Mesenchymal stem cell (in vitro differentiated cells and primary cell): ENCODE data around the gene AXIN1.

Experiments
- DNase-seq: peaks from one replicate; pipeline ENCODE4 v3.0.0-alpha.2; 2013
- H2AFZ ChIP-seq: one replicate; pipeline ENCODE4 v1.6.1; 2013; ENCODE audit warnings: low read depth, mild to moderate bottlenecking, control low read depth, inconsistent platforms, low read length, moderate library complexity
- H2AK5ac ChIP-seq: 2 replicates; pipeline ENCODE4 v1.6.1; 2013; ENCODE audit warnings: low read length, moderate library complexity, mild to moderate bottlenecking, inconsistent platforms; ENCODE audit not compliant: severe bottlenecking
- H2BK120ac ChIP-seq: one replicate; pipeline ENCODE4 v1.6.1; 2013; ENCODE audit warnings: low read depth, mild to moderate bottlenecking, inconsistent platforms, low read length, moderate library complexity
- H2BK12ac ChIP-seq, 2 experiments: one replicate each; pipeline ENCODE4 v1.6.1; 2013; ENCODE audit warnings: inconsistent platforms in 2 of 2, low read length in 2 of 2, mild to moderate bottlenecking in 2 of 2, moderate library complexity in 2 of 2, control low read depth in 1 of 2
- H2BK15ac ChIP-seq: one replicate; pipeline ENCODE4 v1.6.1; 2013; ENCODE audit warnings: mild to moderate bottlenecking, low read depth, inconsistent platforms; ENCODE audit not compliant: poor library complexity, severe bottlenecking
- H2BK5ac ChIP-seq: 2 replicates; pipeline ENCODE4 v1.6.1; 2013; ENCODE audit warnings: low read depth, mild to moderate bottlenecking, low read length, control low read depth, inconsistent platforms; ENCODE audit not compliant: poor library complexity, severe bottlenecking
- H3K14ac ChIP-seq, 2 experiments: one replicate each; pipeline ENCODE4 v1.6.1; 2013; ENCODE audit warnings: inconsistent platforms in 2 of 2, low read length in 2 of 2, control low read depth in 1 of 2, mild to moderate bottlenecking in 1 of 2, moderate library complexity in 1 of 2
- H3K18ac ChIP-seq, 2 experiments: one replicate each; pipeline ENCODE4 v1.6.1; 2013; ENCODE audit warnings: inconsistent platforms in 2 of 2, low read length in 2 of 2, control low read depth in 1 of 2, low read depth in 1 of 2, mild to moderate bottlenecking in 1 of 2
- H3K23ac ChIP-seq, 2 experiments: one replicate each; pipeline ENCODE4 v1.6.1; 2013; ENCODE audit warnings: inconsistent platforms in 2 of 2, low read length in 2 of 2, mild to moderate bottlenecking in 2 of 2, moderate library complexity in 2 of 2, control low read depth in 1 of 2
- H3K27ac ChIP-seq: 2 replicates; pipeline ENCODE4 v1.5.1; 2013; ENCODE audit warnings: mild to moderate bottlenecking, moderate library complexity, low read length, control low read depth, inconsistent platforms; ENCODE audit not compliant: poor library complexity, severe bottlenecking
- H3K27me3 ChIP-seq, 2 experiments: 2 replicates each; pipeline versions ENCODE4 v1.6.1 to v1.7.0; 2013; ENCODE audit warnings: low read length in 2 of 2, mild to moderate bottlenecking in 2 of 2, moderate library complexity in 2 of 2, control low read depth in 1 of 2, inconsistent platforms in 1 of 2; ENCODE audit not compliant: control insufficient read depth in 1 of 2, insufficient read depth in 1 of 2
- H3K36me3 ChIP-seq, 2 experiments: 2 replicates each; pipeline versions ENCODE4 v1.6.1 to v1.7.0; 2013; ENCODE audit warnings: low read length in 2 of 2, control low read depth in 1 of 2, inconsistent platforms in 1 of 2, low read depth in 1 of 2, mild to moderate bottlenecking in 1 of 2; ENCODE audit not compliant: insufficient read depth in 2 of 2, control insufficient read depth in 1 of 2
- H3K4ac ChIP-seq, 2 experiments: one replicate each; pipeline ENCODE4 v1.6.1; 2013; ENCODE audit warnings: inconsistent platforms in 2 of 2, low read length in 2 of 2, mild to moderate bottlenecking in 2 of 2, moderate library complexity in 2 of 2, control low read depth in 1 of 2, low read depth in 1 of 2
- H3K4me1 ChIP-seq: 2 replicates; pipeline ENCODE4 v1.6.1; 2013; ENCODE audit warnings: low read depth, low read length, control low read depth; ENCODE audit not compliant: control insufficient read depth, insufficient read depth
- H3K4me2 ChIP-seq: 2 replicates; pipeline ENCODE4 v1.6.1; 2013; ENCODE audit warnings: low read length, mild to moderate bottlenecking, inconsistent platforms; ENCODE audit not compliant: poor library complexity, severe bottlenecking
- H3K4me3 ChIP-seq, 2 experiments: 2 replicates each; pipeline versions ENCODE4 v1.5.1 to v1.7.0; 2013; ENCODE audit warnings: low read length in 2 of 2, mild to moderate bottlenecking in 2 of 2, control low read depth in 1 of 2, low read depth in 1 of 2; ENCODE audit not compliant: insufficient read depth in 1 of 2
- H3K79me1 ChIP-seq: replicated peaks from 2 replicates; pipeline ENCODE4 v1.6.1; 2013; ENCODE audit warnings: mild to moderate bottlenecking, control low read depth, low read length, inconsistent platforms; ENCODE audit not compliant: poor library complexity, severe bottlenecking
- H3K9ac ChIP-seq: 2 replicates; pipeline ENCODE4 v1.7.0; 2013; ENCODE audit warnings: mild to moderate bottlenecking, low read length, moderate library complexity
- H3K9me3 ChIP-seq: 2 replicates; pipeline ENCODE4 v1.7.0; 2013; ENCODE audit warnings: mild to moderate bottlenecking, low read length; ENCODE audit not compliant: control insufficient read depth
- H4K8ac ChIP-seq: one replicate; pipeline ENCODE4 v1.6.1; 2013; ENCODE audit warnings: inconsistent platforms, mild to moderate bottlenecking, low read length, moderate library complexity
- H4K91ac ChIP-seq: one replicate; pipeline ENCODE4 v1.6.1; 2013; ENCODE audit warnings: mild to moderate bottlenecking, low read length, inconsistent platforms
- WGBS: methylation state at CpG from one replicate; pipeline ENCODE4 v1.1.7; 2013; ENCODE audit warnings: mixed read lengths; 5-methylcytosine and 5-hydroxymethylcytosine counted together

Gene AXIN1

DNA sequence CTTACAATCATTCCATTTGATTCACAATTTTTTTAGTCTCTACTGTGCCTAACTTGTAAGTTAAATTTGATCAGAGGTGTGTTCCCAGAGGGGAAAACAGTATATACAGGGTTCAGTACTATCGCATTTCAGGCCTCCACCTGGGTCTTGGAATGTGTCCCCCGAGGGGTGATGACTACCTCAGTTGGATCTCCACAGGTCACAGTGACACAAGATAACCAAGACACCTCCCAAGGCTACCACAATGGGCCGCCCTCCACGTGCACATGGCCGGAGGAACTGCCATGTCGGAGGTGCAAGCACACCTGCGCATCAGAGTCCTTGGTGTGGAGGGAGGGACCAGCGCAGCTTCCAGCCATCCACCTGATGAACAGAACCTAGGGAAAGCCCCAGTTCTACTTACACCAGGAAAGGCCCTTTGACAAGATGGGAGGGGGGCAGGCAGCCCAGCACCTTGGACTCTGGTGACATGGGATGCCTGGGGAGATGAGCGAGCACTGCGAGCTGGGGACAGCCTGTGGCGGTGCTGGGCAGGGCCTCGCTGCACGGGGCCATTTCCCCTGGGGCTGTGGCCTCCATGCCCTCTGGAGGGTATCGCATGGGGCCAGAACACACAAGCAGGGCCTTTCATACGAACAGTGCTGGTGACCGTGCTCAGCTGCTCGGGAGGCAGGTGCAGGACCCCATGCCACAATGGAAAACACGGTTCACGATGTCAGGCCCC, 35.6 kb downstream of the AXIN1 start:
- Histone ChIP-seq H2BK120ac (no peak overlapping the region), H3K14ac (peak overlapping the region in 1 of 2 experiments; percentile 46), H2AFZ (no peak overlapping the region), H3K4me1 (peaks cover 8% of the 10 kb centered on the region), H2AK5ac (no peak overlapping the region), H2BK15ac (no peak overlapping the region), H4K8ac (no peak overlapping the region), H3K18ac (no peak overlapping the region), H3K27ac (no peak overlapping the region), H3K23ac (no peak overlapping the region), H3K4me3 (no peak overlapping the region), H3K9me3 (no peaks in the 10 kb centered on the region), H3K9ac (no peak overlapping the region), H3K79me1 (peaks cover 44% of the 10 kb centered on the region), H3K27me3 (no peaks in the 10 kb centered on the region), H2BK5ac (no peak overlapping the region), H3K4ac (no peak overlapping the region), H3K4me2 (no peak overlapping the region), H3K36me3 (peaks cover 37 to 54% of the 10 kb centered on the region in 2 experiments), H2BK12ac (no peak overlapping the region), H4K91ac (no peak overlapping the region)
- no peak for DNase-seq
- WGBS: 96% methylated on average over 19 of the region's 19 CpGs

DNA sequence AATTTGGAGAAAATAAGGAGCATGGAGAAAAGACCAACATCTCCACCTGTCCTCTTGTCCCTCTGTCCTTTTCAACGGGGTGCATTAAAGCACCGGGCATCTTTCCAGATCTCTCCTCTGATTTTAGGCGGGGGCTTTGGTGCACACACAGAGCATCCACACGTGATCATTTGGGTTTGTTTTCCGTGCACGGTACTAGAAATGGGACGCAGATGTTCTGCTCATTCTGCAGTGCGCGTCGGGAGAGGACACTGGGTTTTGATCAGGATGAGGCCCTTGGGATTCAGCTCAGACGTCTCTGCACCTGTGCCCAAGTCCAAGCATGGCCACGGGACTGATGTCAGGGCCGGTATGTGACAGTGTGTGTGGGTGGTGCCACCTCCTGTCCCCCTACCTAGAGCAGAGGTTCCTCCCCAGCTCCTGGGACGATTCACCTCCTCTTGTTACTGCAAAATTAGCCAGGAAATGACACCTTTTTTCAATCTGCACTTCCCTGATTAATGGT, 37.7 kb downstream of the AXIN1 start:
- no peaks in the 10 kb centered on the region for H3K27me3 ChIP-seq
- WGBS: 96% methylated on average over 14 of the region's 14 CpGs
- H3K9me3 ChIP-seq: no peaks in the 10 kb centered on the region
- H3K14ac ChIP-seq: no peak overlapping the region
- no peak overlapping the region for H3K9ac ChIP-seq
- H3K4me3 ChIP-seq: no peak overlapping the region
- H4K91ac ChIP-seq: no peak overlapping the region
- DNase-seq: no peak
- no peak overlapping the region for H3K23ac ChIP-seq
- H2BK5ac ChIP-seq: no peak overlapping the region
- no peak overlapping the region for H3K4ac ChIP-seq
- no peak overlapping the region for H2AFZ ChIP-seq
- H3K18ac ChIP-seq: no peak overlapping the region
- H4K8ac ChIP-seq: no peak overlapping the region
- H3K4me2 ChIP-seq: no peak overlapping the region
- no peak overlapping the region for H2BK15ac ChIP-seq
- no peak overlapping the region for H2BK12ac ChIP-seq
- H3K79me1 ChIP-seq: peaks cover 39% of the 10 kb centered on the region
- H3K36me3 ChIP-seq: peaks cover 43 to 67% of the 10 kb centered on the region in 2 experiments
- H3K27ac ChIP-seq: no peak overlapping the region
- no peak overlapping the region for H2BK120ac ChIP-seq
- peaks cover 8% of the 10 kb centered on the region for H3K4me1 ChIP-seq
- no peak overlapping the region for H2AK5ac ChIP-seq

DNA sequence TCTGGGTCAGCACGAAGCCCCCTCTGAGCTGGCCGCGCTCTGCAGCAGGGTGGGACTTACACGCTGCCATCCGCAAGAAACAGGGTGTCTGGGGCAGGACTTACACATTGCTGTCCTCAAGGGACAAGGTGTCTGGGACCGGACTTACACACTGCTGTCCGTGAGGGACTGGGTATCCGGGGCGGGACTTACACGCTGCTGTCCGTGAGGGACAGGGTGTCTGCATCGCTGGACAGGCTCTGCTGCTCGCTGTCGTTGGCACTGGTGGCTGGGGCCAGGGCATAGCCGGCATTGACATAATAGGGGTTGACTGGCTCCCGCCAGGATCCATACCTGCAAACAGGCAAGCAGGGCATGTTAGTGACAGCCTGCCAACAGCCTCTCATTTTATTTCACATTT, 38.2 kb downstream of the AXIN1 start:
- Histone ChIP-seq H2BK15ac (no peak overlapping the region), H2AFZ (no peak overlapping the region), H2BK12ac (no peak overlapping the region), H3K4me1 (peaks cover 8% of the 10 kb centered on the region), H3K4me2 (no peak overlapping the region), H3K23ac (no peak overlapping the region), H3K79me1 (peaks cover 37% of the 10 kb centered on the region), H3K27me3 (no peaks in the 10 kb centered on the region), H3K18ac (no peak overlapping the region), H3K9me3 (no peaks in the 10 kb centered on the region), H2BK120ac (no peak overlapping the region), H3K14ac (no peak overlapping the region), H3K27ac (no peak overlapping the region), H3K36me3 (peaks cover 47 to 71% of the 10 kb centered on the region in 2 experiments), H3K9ac (no peak overlapping the region), H2AK5ac (no peak overlapping the region), H4K91ac (peak overlapping the region; percentile 29), H3K4ac (no peak overlapping the region), H3K4me3 (no peak overlapping the region), H4K8ac (peak overlapping the region; percentile 22), H2BK5ac (no peak overlapping the region)
- DNase-seq: no peak
- WGBS: 96% methylated on average over 15 of the region's 16 CpGs

DNA sequence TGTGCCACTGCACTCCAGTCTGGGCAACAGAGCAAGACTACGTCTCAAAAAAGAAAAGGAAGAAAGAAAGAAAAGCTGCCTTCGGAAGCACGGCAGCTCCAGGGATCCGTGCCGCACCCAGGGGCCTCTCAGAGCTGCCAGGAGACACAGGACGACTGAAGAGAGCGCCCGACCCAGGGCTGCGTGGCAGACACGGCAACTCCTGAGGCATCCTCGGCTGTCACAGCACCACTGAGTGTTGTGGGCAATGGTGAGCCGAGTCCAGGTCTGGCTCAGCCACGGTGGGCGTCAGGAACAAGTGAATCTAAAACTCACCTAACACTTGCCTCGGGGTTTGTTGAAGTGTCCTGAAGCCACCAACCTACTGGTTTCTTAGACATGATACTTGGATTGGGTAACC, 40.8 kb downstream of the AXIN1 start:
- no peak overlapping the region for H2AK5ac ChIP-seq
- H3K4me2 ChIP-seq: no peak overlapping the region
- no peak overlapping the region for H2BK15ac ChIP-seq
- H3K23ac ChIP-seq: no peak overlapping the region
- no peaks in the 10 kb centered on the region for H3K27me3 ChIP-seq
- no peak overlapping the region for H3K14ac ChIP-seq
- no peaks in the 10 kb centered on the region for H3K9me3 ChIP-seq
- H2BK5ac ChIP-seq: no peak overlapping the region
- H3K9ac ChIP-seq: no peak overlapping the region
- no peak overlapping the region for H4K8ac ChIP-seq
- whole genome bisulfite sequencing: 97% methylated on average over 15 of the region's 15 CpGs
- H3K4me1 ChIP-seq: no peaks in the 10 kb centered on the region
- no peak overlapping the region for H3K27ac ChIP-seq
- H2BK120ac ChIP-seq: no peak overlapping the region
- H3K36me3 ChIP-seq: peaks cover 53 to 65% of the 10 kb centered on the region in 2 experiments
- H4K91ac ChIP-seq: no peak overlapping the region
- no peak overlapping the region for H2BK12ac ChIP-seq
- no peak overlapping the region for H3K4me3 ChIP-seq
- no peak overlapping the region for H2AFZ ChIP-seq
- DNase-seq: no peak
- no peak overlapping the region for H3K4ac ChIP-seq
- H3K18ac ChIP-seq: no peak overlapping the region
- H3K79me1 ChIP-seq: peaks cover 29% of the 10 kb centered on the region
